Ecto neural progenitor cell (in vitro differentiated cells): ENCODE results near the gene HPCAL1.

Experiments
- DNase-seq: peaks from one replicate; pipeline ENCODE4 v3.0.0-alpha.2; 2018; ENCODE audit warnings: low spot score

Gene HPCAL1

DNA sequence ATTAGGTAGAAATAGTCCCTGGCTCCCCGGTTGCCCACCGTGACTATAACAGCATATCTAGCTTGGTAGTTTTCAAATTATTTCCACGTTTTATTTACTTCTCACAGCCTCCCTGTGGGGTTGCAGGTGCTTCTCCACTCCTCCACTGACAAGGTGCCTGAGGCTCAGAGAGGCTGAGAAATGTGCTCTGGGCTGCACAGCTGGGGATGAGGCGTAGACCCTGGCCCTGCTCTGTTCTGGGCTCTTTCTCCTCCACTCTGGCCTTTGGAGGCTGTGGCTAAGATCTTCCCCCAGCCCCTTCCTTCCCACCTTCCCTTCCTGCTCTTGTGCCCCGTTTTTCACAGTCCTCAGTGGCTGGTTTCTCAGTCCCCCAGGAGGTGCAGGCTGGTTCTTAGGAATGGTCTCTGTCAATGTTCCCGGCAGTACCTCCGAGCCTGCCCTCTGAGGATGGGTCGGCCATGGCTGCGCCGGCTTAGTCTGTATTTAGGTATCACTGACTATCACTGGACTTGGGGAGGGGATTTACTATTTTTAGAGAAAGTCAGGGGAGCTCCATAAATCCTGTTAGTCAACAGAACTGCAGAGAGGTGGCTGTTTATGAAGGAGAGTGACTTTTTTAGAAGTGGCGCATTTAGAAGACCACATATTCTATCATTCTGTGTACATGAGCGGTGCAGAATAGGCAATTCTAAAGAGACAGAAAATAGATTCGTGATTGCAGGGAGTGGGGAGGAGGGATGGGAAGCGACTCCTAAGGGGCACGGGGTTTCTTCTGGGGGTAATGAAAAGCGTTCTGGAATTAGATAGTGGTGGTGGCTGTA, 35.0 kb downstream of the HPCAL1 start:
- DNase-seq = no peak

DNA sequence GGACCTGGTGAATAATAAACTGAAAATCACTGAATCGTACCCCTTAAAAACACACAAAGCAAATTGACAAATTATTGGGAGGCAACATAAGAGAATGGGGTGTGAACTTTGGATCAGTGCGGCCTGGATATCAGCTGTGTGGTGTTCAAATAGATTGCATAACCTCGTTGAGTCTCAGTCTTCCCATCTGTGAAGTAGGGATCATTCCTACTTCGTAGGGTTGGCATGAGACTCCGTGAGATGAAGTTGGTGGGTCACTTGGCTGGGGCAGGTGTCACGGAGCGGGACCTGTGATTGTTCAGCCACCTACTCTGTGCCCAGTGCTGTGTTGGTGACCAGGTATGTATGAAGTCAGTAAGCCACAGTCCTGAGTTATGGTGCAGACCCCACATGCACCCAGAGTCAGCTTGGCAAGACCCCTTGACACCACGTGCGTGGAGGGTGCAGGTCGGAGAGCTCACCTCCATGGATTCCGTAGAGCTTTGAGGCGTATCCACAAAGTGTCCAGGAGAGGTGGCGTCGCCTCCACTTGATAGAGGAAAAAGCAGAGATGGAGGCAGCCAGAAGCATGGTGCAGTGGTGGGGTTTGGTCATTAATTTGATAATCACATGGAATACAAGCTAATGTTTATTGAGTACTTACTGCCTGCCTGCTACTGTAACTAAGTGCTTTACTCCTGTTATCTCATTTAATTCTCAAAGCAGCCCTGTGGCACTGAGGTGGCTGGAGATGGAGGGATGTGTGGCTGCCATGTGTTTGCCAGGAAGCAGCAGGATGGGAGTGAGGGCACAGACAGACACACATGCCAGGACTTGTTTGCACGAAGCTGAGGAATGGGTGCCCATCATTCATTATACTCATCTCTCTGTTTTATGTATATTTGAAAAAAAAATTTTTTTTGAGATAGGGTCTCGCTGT, 35.8 kb downstream of the HPCAL1 start:
- DNase-seq = no peak

DNA sequence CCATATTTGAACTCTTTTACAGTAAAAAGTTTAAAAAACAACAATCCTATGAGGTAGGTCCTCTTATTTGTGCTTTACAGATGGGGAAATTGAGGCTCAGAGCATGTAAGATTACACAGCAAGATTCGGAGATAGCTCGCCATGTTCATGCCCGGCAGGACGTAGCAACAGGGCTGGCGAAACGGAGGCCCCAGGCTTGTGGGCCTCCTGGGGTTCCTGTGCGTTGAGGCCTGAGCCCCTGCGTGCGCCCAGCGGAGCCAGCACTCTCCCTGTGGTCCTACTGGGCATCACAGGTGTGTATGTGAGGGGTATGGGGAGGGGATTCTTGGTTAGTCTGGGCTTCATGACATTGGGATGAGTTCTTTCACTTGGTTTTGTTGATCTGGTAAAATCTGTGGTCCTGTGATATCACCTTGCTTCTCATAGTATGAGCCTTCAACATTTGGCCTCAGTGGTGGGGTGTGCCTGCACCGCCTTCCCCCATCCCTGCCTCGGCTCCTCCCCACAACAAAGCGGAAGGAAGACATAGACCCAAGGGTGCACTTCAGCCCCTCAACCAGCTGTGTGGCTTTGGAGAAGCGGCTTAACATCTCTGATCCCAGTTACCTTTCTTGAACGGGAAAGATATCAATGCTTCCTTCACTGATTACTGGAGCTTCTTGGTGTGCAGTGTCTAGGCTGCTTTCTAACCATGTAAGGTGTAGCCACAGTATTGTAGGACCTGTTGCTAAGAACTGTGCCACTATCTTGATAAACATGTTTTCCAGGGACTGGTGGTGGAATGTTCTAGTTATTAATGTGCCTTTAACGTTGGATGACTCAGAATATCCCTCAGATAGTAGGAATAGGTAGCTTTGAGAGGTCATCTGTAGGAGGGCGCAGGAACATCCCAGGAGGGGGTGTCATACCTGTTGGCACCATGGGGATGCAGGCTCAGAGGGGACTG, 37.2 kb downstream of the HPCAL1 start:
- no peak for DNase-seq

DNA sequence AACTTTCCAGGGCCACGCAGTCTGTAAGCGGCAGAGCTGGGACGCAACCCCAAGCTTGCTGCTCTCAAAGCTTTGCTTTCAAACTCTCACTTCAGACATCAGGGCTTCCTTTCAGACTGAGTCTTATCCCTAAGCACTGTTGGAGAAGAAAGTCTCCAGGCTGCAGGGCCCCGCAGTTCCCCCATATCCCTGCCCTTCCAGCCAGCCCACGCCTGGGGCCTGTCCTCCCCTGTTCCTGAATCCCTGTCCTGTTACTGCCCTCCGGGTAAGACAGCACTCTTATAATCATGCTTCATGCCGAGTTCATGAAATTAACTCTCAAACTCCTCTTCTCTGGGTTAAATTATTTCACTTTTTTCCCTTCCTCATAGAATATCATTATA, 37.9 kb downstream of the HPCAL1 start:
- no peak for DNase-seq

DNA sequence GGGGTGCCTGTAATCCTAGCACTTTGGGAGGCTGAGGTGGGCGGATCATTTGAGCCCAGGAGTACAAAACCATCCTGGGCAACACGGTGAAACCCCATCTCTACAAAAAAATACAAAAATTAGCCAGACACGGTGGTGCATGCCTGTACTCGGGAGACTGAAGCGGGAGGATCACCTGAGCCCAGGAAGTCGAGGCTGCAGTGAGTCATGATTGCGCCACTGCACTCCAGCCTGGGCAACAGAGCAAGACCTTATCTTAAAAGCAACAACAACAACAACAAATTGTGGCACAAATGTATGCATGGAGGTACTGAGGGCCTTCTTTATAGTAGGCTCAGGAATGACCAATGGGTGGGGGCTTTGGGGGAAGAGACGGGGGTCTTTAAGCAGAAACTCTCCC, 38.5 kb downstream of the HPCAL1 start:
- no peak for DNase-seq

DNA sequence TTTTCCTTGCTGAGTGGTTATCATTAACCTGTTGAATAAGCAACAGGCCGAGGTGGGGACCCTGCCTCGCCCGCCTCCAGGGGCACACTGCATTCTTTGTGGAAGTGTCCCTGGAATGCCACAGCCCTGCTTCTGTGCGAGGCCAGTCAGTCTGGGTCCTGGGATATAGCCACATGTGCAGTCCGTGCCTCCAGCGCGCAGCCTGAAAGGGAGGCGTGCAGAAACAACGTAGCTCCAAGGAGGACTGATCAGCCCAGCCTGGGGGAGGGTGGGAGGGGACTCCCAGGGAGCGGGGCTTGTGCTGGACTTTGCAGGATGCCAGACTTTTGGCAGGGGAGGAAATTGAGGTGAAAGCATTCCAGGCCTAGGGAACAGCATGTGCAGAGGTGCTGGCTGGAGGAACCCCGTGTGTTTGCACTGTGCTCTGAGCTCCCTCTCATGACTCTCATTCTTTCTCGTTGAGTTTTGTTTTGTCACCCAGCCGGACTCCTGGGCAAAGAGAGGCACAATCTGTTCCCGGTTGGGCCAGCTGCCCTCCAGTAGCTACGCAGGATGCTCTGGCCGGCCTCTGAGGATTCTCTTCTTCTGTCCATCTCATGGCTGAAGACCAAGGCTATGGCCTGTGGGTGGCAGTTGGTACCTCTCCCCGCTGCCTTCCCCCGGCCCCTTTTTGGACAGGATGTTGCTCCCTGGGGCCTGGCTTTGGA, 39.7 kb downstream of the HPCAL1 start:
- DNase-seq = no peak

DNA sequence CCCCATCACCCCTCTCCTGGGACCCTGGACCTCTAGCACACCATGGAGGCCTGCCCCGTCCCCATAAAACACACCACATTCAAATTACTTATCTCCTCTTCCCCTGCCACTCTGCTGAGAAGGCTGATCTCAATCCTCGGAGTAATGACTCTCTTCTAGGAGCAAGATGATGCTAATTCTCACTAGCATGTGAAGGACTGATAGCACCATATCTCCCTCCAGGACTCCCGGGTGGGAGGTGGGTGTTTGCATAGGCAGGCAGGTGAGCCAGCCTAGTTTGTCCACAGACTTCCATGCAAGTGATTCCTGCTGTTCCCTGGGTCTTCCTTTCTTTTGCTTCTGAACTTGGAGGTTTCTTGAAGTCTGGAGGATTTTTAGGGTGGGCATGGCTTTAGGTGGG, 40.5 kb downstream of the HPCAL1 start:
- no peak for DNase-seq

DNA sequence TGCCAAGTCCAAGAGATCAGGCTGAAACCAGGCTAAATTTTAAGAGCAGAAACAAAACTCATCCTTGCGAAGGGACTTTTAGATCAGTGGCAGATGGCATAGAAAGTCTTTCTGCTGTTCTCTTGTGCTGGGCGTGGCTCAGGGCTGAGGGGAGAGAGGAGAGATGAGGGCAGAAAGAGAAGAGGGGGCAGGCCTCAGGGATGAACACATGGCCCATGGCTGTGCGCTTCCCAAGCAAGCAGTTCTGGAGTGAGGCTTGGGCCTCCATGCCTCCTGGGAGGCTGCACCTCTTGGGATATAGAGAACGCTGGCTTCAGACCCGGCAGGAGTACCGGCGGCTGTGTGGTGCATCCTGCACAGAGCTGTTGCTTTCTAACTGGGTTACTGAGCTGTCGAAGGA, 41.0 kb downstream of the HPCAL1 start:
- no peak for DNase-seq

DNA sequence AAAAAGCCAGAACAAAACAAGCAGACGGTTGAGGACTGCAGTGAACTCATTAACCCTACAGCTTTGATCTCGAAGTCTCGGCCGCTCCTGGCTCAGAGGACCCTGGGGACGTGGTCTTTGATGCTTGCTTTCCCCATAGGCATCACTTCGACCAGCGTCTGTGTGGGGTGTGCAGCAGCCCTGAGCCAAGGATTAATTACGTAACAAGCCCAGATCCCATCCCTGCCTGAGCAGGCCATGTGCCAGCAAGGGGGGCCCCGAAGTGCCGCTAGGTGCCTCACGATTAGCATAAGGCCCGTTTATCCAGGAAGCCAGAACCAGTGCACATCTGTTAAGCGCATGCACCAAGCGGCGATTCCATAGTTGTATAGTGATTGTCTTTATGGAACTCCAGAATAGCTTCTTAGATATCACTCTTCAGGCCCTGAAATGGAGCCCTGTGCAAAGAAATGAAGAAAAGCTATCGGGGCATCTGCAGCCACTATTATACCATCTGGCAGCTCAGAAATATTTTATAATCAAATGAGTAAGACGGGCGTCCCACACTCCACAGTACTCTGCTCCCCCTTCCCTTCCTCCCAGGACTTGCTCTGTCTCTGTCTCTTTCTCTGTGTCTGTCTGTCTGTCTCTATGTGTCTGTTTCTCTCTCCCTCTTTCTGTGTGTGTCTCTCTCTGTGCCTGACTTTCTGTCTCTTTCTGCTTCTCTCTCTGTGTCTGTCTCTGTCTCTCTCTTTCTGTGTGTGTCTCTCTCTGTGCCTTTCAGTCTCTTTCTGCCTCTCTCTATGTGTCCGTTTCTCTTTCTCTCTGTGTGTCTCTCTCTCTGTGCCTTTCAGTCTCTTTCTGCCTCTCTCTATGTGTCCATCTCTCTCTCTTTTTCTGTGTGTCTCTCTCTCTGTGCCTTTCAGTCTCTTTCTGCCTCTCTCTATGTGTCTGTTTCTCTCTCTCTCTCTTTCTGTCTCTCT, 41.7 kb downstream of the HPCAL1 start:
- no peak for DNase-seq

DNA sequence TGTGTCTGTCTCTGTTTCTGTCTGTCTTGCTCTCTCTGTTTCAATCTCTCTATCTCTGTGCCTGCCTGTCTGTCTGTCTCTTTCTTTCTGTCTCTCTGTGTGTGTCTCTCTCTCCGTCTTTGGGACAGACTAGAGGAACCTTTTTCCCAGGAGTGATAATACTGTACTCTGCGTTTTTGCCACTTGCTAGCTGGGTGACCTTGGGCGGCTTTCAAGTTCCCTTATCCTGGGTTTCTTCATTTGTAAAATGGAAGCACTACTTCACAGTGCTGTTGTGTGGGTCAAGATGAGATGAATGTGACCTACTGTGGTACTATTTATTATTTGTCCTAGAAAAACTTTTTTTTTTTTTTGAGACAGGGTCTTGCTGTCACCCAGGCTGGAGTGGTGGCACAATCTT, 42.4 kb downstream of the HPCAL1 start:
- DNase-seq = no peak

DNA sequence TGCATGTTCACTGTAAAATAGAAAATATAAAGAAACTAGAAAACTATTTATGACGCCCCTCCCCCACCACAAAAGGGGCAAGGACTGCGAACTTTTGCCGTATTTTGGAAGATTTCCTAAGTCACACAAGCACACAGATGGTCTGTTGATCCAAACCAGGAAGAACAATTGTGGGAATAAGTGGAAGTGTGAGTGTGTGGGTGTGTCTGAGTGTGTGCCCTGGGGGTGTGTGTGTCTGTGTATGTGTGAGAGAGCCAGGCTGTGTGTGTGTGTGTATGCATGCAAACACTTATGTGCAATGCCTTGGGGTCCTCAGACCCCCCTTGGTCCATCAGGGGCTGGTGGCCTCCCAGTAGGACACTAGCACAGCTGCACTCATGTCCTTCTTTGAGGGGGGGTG, 43.1 kb downstream of the HPCAL1 start:
- no peak for DNase-seq

DNA sequence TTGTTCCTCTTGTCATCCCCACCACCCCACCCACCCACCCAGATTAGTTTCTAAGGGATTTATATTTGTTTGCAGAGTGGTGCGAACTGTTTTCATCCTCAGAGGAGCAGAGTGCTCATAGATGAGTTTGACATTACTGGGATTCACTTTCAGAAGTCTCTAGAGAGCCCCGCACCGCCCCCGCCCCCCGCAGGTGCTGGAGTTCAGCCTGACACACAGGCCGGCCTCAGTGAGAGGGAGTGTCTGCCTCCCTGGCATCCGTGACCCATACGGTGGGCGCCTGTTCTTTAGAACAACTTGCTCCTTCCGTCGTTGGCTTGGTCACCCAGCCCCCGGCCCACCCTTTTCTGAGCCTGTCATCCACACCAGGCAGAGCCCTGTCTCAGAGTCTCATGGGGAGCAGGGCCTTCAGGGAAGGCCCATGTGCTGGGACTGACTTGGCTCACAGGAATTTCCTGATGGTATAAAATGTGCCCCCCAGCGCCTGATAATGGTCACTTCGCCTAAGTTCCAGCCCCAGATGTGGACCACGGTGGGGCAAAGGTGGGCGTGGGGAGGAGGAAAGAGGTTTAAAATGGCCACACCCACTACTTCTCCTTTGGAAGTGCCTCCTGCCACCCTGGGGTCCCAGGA, 44.3 kb downstream of the HPCAL1 start:
- DNase-seq = no peak

DNA sequence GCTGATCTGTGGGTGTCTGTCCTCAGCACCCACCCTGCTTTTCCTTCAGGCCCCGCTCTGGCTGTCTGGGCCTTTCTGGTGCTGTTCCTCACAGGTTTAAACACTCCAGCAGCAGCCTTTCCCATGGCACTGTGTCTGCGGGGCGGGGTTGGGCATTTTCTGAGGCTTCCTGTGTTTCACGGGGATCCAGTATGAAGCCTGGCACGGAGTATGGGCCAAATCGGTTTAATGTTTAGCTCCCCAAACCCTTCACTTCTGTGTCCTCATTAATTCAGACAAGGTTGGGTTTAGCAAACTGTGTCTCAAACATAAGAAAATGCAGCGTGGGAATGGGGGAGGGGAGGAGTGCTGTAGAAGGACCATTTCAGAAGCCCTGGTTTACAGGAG, 44.9 kb downstream of the HPCAL1 start:
- DNase-seq = no peak

DNA sequence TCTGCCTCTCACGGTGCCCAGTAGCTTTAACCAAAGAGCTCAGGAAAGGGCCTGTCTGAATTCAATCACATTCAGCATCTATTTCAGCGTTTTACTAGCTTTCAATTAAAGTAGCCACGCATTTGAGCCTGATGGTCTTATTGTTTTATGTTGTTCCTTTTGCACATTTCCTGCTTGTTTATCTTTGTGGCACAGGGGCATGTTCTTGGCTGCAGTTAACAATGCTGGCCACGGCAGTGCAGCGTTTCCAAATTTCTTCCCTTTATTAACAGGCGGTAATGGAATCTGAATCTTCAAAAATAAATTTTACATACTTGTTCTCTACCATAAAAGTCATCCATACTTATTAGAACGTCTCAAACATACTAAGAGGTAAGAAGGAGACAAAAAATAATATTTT, 46.2 kb downstream of the HPCAL1 start:
- no peak for DNase-seq

DNA sequence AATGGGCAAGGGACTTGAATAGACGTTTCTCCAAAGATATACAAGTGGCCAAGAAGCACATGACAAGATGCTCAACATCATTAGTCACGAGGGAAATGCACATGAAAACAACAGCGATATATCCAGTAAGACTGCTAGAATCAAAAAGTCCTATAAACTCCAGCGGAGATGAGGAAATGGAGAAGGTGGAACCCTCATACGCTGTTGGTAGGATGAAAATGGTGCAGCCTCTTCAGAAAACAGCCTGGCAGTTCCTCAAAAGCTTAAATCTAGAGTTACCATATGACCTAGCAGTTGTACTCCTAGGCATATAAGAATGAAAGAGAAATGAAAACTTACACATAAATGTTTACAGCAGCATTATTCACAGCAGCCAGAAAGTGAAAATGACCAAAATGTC, 48.1 kb downstream of the HPCAL1 start:
- no peak for DNase-seq

DNA sequence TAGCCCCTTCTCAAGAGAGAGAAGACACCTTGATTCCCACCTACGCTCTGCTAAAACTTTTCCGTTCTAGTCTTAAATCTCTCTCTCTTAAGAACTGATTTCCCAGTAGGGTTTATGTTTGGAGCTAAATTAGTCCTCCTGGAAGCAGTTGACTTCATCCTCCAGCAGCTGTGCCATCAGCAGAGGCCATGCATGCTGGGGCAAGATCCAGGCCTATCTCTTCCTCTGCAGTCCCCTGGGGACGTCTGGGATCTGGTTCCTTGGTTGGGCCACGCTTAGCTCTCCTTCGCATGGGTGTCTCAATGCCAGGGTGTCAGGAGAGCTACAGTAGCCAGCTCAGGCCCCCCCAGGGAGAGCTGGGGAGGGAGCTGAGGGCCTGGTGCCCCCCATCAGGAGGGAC, 49.7 kb downstream of the HPCAL1 start:
- DNase-seq = no peak

DNA sequence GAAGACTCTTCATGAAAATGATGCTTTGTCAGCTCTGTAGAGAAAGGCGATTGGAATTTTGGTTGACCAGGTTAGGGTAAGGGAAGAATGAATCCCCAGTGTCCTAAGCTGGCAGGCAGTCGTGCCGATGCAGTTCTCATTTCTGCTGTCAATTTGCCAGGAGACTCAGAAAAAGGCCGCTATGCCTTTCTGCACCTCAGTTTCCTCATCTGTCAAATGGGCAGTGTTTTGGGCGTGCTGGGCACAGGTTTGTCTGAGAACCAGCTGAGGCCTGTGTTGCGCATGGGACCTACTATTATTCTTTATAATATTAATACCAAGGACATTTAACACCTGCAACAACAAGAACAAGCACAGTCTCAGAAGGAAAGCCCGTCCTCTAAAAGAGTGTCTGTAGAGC, 50.3 kb downstream of the HPCAL1 start:
- DNase-seq = no peak

DNA sequence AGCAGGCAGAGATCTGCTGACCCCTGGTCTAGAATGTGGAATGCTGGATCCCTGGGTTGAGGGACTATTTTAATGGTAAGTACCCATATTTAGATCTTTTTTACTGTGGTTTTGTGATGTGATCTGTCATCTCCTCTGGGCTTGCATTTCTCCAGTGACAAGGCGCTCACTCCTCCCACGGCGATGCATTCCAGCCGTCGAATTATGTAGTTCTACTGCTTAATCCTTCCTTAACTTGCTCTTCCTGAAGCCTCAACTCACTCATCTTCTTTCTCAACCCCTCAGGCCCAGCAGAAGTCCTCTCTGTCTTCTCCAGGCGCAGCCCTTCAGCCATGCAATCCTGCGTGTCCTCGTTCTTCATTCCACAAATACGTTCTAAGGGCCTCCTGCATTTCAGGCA, 51.2 kb downstream of the HPCAL1 start:
- DNase-seq = no peak

DNA sequence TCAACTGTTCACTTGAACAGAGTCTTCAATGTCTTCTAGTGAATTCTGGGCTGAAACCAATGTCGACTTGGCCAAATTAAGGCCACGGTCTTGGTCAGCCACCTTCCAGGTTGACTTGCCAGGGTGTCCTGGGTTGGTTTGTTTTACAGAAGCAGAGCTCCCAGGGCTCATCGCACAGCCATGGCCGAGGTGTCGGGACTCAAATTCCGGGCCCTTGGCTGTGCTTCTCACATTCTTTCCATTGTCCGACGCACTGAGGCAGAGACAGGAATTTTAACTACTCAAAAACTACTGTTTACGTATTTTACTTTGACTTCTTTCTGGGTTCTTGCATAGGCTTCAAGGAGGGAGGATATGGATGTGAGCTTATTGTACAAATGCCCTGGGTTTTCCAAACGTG, 51.7 kb downstream of the HPCAL1 start:
- DNase-seq = no peak
